ENCODE results near the gene PI16. TPM values are rescaled to one million over a fixed set of nuclear protein-coding genes. Genes with fewer than 3 reads are reported as not detected.
"Not testable (repeated sequence)": the region's sequence is repeated elsewhere in the genome, so short reads cannot be mapped to it uniquely, and the experiment has no call there.

Gene PI16
- total RNA-seq, 4 donors from 2014 or later = 1.0 to 8.4 (median 2.2) TPM

DNA sequence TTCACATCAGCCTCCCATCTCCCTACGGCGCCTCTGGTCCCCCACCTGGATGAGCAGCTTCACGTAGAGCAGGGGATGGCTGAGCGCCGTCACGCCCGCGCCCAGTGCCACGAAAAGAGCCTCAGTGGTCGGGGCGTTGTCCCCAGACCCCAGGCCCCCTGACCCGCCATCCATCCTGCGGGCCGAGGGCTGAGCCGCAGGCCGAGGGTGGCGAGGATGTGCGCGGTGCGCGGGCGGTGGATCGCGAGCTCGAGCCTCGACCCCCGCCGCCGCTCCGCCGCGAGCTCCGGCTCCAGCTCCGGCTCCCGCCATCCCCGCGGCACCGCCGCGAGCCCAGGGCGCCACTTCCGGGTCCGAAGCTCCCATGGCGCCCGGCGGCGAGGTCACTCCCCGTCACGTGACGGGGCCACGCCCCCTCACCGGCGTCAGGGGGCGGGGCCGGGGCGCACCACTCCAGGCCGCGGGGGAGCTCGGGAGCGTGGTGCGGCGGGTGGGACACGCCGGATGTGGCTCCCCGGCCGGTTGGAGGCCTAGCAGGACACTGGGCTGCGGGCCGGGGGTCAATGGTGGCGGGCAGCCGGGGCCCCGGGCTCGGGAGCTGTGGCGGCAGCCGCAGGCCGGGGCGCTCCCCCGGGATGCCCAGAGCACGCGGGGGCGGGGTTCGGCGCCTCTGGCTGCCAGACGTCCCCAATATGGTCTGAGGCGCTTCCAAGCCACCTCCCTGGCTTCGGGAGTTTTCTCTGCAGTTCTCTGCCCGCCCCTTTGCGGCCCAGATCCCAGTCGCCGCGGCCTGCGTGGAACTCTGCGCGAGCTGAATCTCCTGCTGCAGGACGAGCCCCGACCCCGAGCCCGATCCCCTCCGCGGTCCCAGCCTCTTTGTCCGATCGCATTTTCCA, 31.5 kb downstream of the PI16 start, which contains the start of gene MTCH1:
Gene MTCH1 (minus strand): TSS at position 389 of the 896 bp plus-strand sequence. CDS start 23 bp downstream, at position 366.
- peaks cover 0 to 11% (median 3%) of the 10 kb centered on the region in 3 donors for H3K36me3 ChIP-seq
- peak; percentile 48 for DNase-seq
- H3K9me3 ChIP-seq = no peaks in the 10 kb centered on the region
- H3K27ac ChIP-seq = peak within 1 kb of the TSS; percentile 93 to 97 (median 95)
- H3K4me3 ChIP-seq = peak within 1 kb of the TSS; percentile 80 to 85 (median 82)
- intact Hi-C loops (cut with DNase I) = no loop called here
- WGBS, 2 donors = 0% methylated on average over 2 to 3 of the region's 101 CpGs
- H3K4me1 ChIP-seq = peaks cover 29 to 55% (median 37%) of the 10 kb centered on the region in 3 donors
- TF ChIP-seq, protein P1, sequence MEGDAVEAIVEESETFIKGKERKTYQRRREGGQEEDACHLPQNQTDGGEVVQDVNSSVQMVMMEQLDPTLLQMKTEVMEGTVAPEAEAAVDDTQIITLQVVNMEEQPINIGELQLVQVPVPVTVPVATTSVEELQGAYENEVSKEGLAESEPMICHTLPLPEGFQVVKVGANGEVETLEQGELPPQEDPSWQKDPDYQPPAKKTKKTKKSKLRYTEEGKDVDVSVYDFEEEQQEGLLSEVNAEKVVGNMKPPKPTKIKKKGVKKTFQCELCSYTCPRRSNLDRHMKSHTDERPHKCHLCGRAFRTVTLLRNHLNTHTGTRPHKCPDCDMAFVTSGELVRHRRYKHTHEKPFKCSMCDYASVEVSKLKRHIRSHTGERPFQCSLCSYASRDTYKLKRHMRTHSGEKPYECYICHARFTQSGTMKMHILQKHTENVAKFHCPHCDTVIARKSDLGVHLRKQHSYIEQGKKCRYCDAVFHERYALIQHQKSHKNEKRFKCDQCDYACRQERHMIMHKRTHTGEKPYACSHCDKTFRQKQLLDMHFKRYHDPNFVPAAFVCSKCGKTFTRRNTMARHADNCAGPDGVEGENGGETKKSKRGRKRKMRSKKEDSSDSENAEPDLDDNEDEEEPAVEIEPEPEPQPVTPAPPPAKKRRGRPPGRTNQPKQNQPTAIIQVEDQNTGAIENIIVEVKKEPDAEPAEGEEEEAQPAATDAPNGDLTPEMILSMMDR (IDR thresholded peaks at IDR 0.05) = no peak
- peak in 3 of 4 donors; percentile 92 to 99 (median 98) for TF ChIP-seq POLR2A (IDR thresholded peaks at IDR 0.05)
- no peaks in the 10 kb centered on the region for H3K27me3 ChIP-seq

DNA sequence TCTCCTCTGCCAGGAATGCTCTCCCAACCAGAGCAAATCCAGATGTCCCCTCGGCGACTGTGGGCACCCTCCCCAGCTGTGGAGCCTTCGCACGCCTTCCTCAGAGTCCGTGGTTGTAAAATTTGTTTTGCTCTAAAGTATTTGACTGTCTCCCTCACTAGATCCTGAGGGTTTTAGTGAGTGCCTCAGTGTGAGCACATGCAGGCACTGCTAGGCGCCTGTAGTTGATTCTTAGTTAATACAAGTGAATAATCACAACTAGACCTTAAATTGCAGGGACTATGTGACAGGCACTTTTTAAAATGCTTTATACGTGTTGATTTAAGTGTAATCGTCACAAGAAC, 32.1 kb downstream of the PI16 start:
- TF ChIP-seq, protein P1 (IDR thresholded peaks at IDR 0.05) = no peak
- TF ChIP-seq POLR2A (IDR thresholded peaks at IDR 0.05) = no peak
- Histone ChIP-seq H3K27ac (peak overlapping the region; percentile 93 to 97 (median 95)), H3K27me3 (no peaks in the 10 kb centered on the region), H3K36me3 (peaks cover 0 to 5% (median 0%) of the 10 kb centered on the region in 3 donors), H3K4me1 (peaks cover 29 to 49% (median 33%) of the 10 kb centered on the region in 3 donors), H3K4me3 (peak overlapping the region; percentile 80 to 85 (median 82)), H3K9me3 (no peaks in the 10 kb centered on the region)
- intact Hi-C loops (cut with DNase I) = no loop called here
- 3 to 6% methylated on average over 3 to 8 of the region's 8 CpGs for WGBS, 2 donors
- DNase-seq = no peak

DNA sequence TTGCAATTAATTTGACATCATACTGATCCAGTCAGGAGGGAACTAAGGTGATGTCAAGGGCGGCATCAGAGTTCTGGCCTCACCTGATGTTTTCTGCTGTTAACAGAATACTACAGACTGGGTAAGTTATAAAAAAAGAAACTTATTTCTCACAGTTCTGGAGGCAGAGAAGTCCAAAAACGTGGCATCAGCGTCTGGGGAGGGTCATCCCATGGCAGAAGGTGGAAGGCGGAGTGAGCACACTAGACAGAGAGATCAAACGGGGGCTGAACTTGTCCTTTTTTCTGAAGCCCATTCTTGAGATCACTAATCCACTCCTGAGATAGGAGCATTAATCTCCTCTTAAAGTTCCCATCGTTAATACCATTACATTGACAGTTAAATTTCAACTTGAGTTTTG, 34.7 kb downstream of the PI16 start:
- TF ChIP-seq, protein P1 (IDR thresholded peaks at IDR 0.05) = no peak
- no peak for TF ChIP-seq POLR2A (IDR thresholded peaks at IDR 0.05)
- Histone ChIP-seq H3K27ac (no peak overlapping the region), H3K36me3 (no peaks in the 10 kb centered on the region), H3K27me3 (no peaks in the 10 kb centered on the region), H3K4me3 (no peak overlapping the region), H3K4me1 (peaks cover 15 to 23% (median 19%) of the 10 kb centered on the region in 3 donors), H3K9me3 (no peaks in the 10 kb centered on the region)
- no peak for DNase-seq
- intact Hi-C loops (cut with DNase I) = no loop called here
- 80 to 82% methylated on average over 6 of the region's 6 CpGs for WGBS, 2 donors

DNA sequence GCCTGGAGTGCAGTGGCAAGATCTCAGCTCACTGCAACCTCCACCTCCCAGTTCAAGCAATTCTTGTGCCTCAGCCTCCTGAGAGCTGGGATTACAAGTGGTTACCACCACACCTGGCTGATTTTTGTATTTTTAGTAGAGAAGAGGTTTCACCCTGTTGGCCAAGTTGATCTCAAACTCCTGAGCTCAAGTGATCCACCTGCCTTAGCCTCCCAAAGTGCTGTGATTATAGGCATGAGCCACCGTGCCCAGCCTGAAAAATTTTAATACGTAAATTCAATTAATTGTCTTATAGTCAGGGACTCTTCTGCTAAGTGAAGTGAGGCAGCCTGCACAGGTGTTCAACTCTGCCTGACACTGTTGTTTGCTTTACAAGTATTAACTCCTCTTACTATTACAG, 35.9 kb downstream of the PI16 start:
- H3K36me3 ChIP-seq; H3K27me3 ChIP-seq; intact Hi-C loops (cut with DNase I); DNase-seq; H3K27ac ChIP-seq; H3K4me3 ChIP-seq; H3K9me3 ChIP-seq: not testable (repeated sequence)
- peaks cover 9 to 12% (median 9%) of the 10 kb centered on the region in 3 donors for H3K4me1 ChIP-seq
- WGBS, 2 donors = 64 to 79% methylated on average over 2 of the region's 2 CpGs

DNA sequence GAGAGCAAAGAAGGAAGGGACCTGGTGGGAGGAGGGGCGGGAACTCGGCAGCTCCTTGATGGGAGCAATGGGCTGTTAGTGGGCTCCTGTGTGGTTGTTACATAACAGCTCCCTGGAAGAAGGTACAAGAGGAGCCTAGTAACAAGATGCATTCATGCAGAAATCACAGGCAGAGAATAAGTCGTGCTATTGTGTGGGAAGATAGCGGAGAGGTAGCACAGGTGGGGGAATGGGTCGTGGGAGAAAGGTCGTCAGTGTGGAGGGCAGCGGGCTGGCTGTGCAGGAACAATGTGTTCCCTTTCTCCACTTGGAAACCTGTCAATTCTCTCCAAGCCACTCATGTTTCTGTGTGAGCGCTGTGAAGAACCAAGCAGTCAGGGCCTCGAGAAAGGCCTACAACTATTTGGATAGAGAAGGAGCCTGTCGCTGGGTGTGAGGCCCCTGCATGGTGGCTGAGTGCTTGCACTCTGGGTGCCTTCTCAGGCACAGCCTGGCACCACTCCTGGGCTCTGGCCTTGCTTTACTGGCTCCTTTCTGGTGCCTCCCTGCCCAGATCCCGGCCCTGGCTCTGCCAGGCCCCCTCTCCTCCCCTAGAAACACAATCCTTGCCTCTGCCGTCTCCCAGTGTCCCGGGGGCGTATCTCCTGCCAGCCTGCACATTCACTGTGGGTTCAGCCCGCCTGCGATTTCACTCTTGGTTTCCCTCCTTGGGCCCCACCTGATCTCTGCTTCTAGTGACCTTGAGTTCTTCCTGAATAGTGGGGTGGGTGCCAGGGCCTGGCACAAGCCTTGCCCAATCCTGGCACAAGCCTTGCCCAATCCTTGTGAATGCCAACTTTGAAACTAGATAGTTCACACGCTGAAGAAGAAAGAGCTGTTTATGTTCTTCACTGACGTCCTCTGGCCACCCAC, 43.5 kb downstream of the PI16 start:
- intact Hi-C loops (cut with DNase I) = no loop called here
- TF ChIP-seq, protein P1 (IDR thresholded peaks at IDR 0.05) = no peak
- TF ChIP-seq POLR2A (IDR thresholded peaks at IDR 0.05) = no peak
- Histone ChIP-seq H3K27me3 (no peaks in the 10 kb centered on the region), H3K4me3 (no peak overlapping the region), H3K27ac (peak overlapping the region in 3 of 4 donors; percentile 24 to 63 (median 47)), H3K4me1 (peaks cover 0 to 19% (median 11%) of the 10 kb centered on the region in 3 donors), H3K36me3 (no peaks in the 10 kb centered on the region), H3K9me3 (no peaks in the 10 kb centered on the region)
- 55 to 58% methylated on average over 17 to 18 of the region's 18 CpGs for WGBS, 2 donors
- no peak for DNase-seq

Measured in esophagus squamous epithelium (tissue), 5 donors.